PC-9 (cell line): ENCODE data around the gene CXorf51A. TPM values are rescaled to one million over a fixed set of nuclear protein-coding genes. Genes with fewer than 3 reads are reported as not detected.
"Not testable (repeated sequence)": the region's sequence is repeated elsewhere in the genome, so short reads cannot be mapped to it uniquely, and the experiment has no call there.

Source experiments
- Bru-seq: library from RNA; stranded (reverse); fragments of 400-500 nt; gene quantifications from one replicate; lab custom pipeline; 2021; lab: Mats Ljungman, UMichigan
- BruChase-seq, 2 experiments: library from RNA; stranded (reverse); fragments of 400-500 nt; gene quantifications; one replicate each; lab custom pipeline; 2021; lab: Mats Ljungman, UMichigan
- BruUV-seq: library from RNA; stranded (reverse); fragments of 400-500 nt; replicated peaks from 2 replicates; lab custom pipeline; 2021; lab: Mats Ljungman, UMichigan
- CTCF ChIA-PET: fragments of 300-600 bp; sonication (Branson Sonifier 250); formaldehyde crosslinking; loops from one replicate; lab custom pipeline; 2022; ENCODE audit warnings: antibody characterized with exemption; lab: Charles Lee
- POLR2A ChIA-PET: fragments of 300-600 bp; sonication (Branson Sonifier 250); formaldehyde crosslinking; loops from one replicate; lab custom pipeline; 2022; ENCODE audit warnings: antibody characterized with exemption; ENCODE audit not compliant: unreplicated experiment; lab: Charles Lee
- DNase-seq, 2 experiments: peaks; one replicate each; pipeline versions ENCODE4 v3.0.0 to v3.0.0-alpha.2; 2015 to 2022; ENCODE audit warnings: mixed read lengths in 1 of 2
- H2AFZ ChIP-seq: fragments of 200-600 bp; sonication (generic); 2 replicates; pipeline ENCODE4 v1.8.1; 2017; ENCODE audit warnings: antibody characterized with exemption
- H3F3A ChIP-seq: fragments of 200-600 bp; sonication (generic); 2 replicates; pipeline ENCODE4 v1.8.1; 2017; ENCODE audit warnings: antibody characterized with exemption, mild to moderate bottlenecking, low read depth; ENCODE audit not compliant: insufficient read depth
- H3K27ac ChIP-seq: fragments of 200-600 bp; sonication (generic); 2 replicates; pipeline ENCODE4 v1.6.1; 2016; ENCODE audit warnings: mixed run types
- H3K27me3 ChIP-seq: fragments of 200-600 bp; sonication (generic); 2 replicates; pipeline ENCODE4 v1.6.1; 2016; ENCODE audit warnings: low read depth, mixed run types; ENCODE audit not compliant: insufficient read depth
- H3K36me3 ChIP-seq: fragments of 200-600 bp; sonication (generic); 2 replicates; pipeline ENCODE4 v1.6.1; 2016; ENCODE audit warnings: low read depth, mixed run types
- H3K4me1 ChIP-seq: fragments of 200-600 bp; sonication (generic); replicated peaks from 2 replicates; pipeline ENCODE4 v1.6.1; 2016; ENCODE audit warnings: mixed run types; ENCODE audit not compliant: insufficient read depth
- H3K4me2 ChIP-seq: fragments of 200-600 bp; sonication (generic); 2 replicates; pipeline ENCODE4 v1.6.1; 2017; ENCODE audit warnings: mixed run types
- H3K4me3 ChIP-seq: fragments of 200-600 bp; sonication (generic); 2 replicates; pipeline ENCODE4 v1.6.1; 2016; ENCODE audit warnings: mixed run types
- H3K79me2 ChIP-seq: fragments of 200-600 bp; sonication (generic); 2 replicates; pipeline ENCODE4 v1.6.1; 2017; ENCODE audit warnings: low read depth, mixed run types
- H3K9me2 ChIP-seq: fragments of 200-600 bp; sonication (generic); 2 replicates; pipeline ENCODE4 v1.8.1; 2017; ENCODE audit warnings: mild to moderate bottlenecking; ENCODE audit not compliant: insufficient read depth
- H3K9me3 ChIP-seq: fragments of 200-600 bp; sonication (generic); 2 replicates; pipeline ENCODE4 v1.8.1; 2016; ENCODE audit warnings: low read depth; ENCODE audit not compliant: insufficient read depth
- H4K20me1 ChIP-seq: fragments of 200-600 bp; sonication (generic); 2 replicates; pipeline ENCODE4 v1.8.1; 2017; ENCODE audit not compliant: insufficient read depth
- CTCF ChIP-seq: fragments of 200-600 bp; sonication (generic); conservative IDR thresholded peaks from 2 replicates; pipeline ENCODE4 v1.6.1; 2017; ENCODE audit warnings: mixed run types, antibody characterized with exemption, mild to moderate bottlenecking, moderate library complexity
- EZH2 ChIP-seq: fragments of 200-600 bp; sonication (generic); IDR thresholded peaks from 2 replicates; pipeline ENCODE4 v1.8.0; 2017; ENCODE audit warnings: antibody characterized with exemption, low read depth
- intact Hi-C: fragments of 100-400 bp; cut with micrococcal nuclease; formaldehyde crosslinking; loops from one replicate; pipeline ENCODE4 v1.10.0; 2022; ENCODE audit not compliant: unreplicated experiment
- long read RNA-seq: library from polyadenylated mRNA; stranded (forward); transcript quantifications from one replicate; pipeline ENCODE4 v2.0.0, GENCODE V29; 2022
- total RNA-seq: library from RNA; stranded (reverse); gene quantifications from 2 replicates; pipeline ENCODE4 v1.2.3, GENCODE V29; 2021

The CXorf51A gene
- not detected in 2 replicates for total RNA-seq
- not detected for Bru-seq, nascent RNA
- not detected for BruChase-seq, experiment 1, labeled RNA remaining after a 2-hour chase
- BruChase-seq, experiment 2, labeled RNA remaining after a 6-hour chase: not detected
- long read RNA-seq: 0 reads

DNA sequence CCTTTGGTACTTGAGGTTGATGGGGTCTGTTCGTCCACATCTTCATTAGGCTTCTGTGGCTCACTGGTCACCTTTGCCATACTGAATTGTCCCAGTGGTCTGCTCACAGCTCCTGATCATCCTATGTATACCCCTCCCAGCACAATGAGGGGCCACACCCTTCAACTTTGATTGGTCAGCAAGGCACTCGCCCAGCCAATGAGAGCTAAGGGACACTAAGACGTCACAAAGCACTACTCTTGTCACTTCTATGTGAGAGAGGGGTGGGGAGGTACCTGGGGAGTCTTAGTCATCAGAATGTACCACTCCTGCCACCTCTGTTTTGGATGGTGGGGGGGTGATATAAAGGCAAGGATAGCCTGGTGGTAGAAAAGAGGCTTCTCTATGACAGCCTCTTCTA is at the start of gene CXorf51A:
TSS of gene CXorf51A (minus strand) at position 101 of the 400 bp plus-strand sequence. CDS start at position 80, 21 bp downstream.
- H2AFZ ChIP-seq, H3F3A ChIP-seq, H3K79me2 ChIP-seq, DNase-seq, H3K36me3 ChIP-seq, H3K4me2 ChIP-seq, intact Hi-C loops, H3K9me2 ChIP-seq, BruUV-seq, CTCF ChIA-PET, H3K9me3 ChIP-seq, H4K20me1 ChIP-seq, POLR2A ChIA-PET, H3K27ac ChIP-seq, H3K27me3 ChIP-seq, H3K4me1 ChIP-seq, H3K4me3 ChIP-seq: not testable (repeated sequence)

GRCh38 chrX:146863566-146863965 is 49.0 kb upstream of the CXorf51A start:
- Histone ChIP-seq H3K4me3 (no peak overlapping the region), H3K27ac (no peak overlapping the region), H3K9me3 (peaks cover 11% of the 10 kb centered on the region; the same call in 1 of the 2 replicates), H2AFZ (no peak overlapping the region), H3K27me3 (no peaks in the 10 kb centered on the region), H3K9me2 (no peaks in the 10 kb centered on the region), H3K4me2 (no peak overlapping the region), H3K36me3 (no peaks in the 10 kb centered on the region), H3K4me1 (no peaks in the 10 kb centered on the region), H4K20me1 (no peaks in the 10 kb centered on the region), H3K79me2 (no peaks in the 10 kb centered on the region), H3F3A (no peaks in the 10 kb centered on the region)
- intact Hi-C loops: no loop called here
- no peak for DNase-seq
- CTCF ChIA-PET: interaction anchor here (0.6 kb wide), 1 partner anchor 761 kb away, joined by 4 read pairs; no protein-coding TSS in a partner anchor
- BruUV-seq: no TSS peak
- TF ChIP-seq EZH2 (no peak), CTCF (no peak)
- POLR2A ChIA-PET: no interaction called here

- Histone ChIP-seq H2AFZ (no peak overlapping the region), H3K9me3 (no peaks in the 10 kb centered on the region), H3F3A (no peaks in the 10 kb centered on the region), H4K20me1 (no peaks in the 10 kb centered on the region), H3K79me2 (no peaks in the 10 kb centered on the region), H3K27me3 (no peaks in the 10 kb centered on the region), H3K4me1 (no peaks in the 10 kb centered on the region), H3K4me2 (no peak overlapping the region), H3K4me3 (no peak overlapping the region), H3K36me3 (no peaks in the 10 kb centered on the region), H3K9me2 (no peaks in the 10 kb centered on the region), H3K27ac (no peak overlapping the region)
- ChIA-PET POLR2A (no interaction called here), CTCF (no interaction called here)
- DNase-seq: no peak
- intact Hi-C loops: no loop called here
- no TSS peak for BruUV-seq
- TF ChIP-seq EZH2: no peak
- TF ChIP-seq CTCF: no peak
Observed at GRCh38 chrX:146854281-146854680, 39.7 kb upstream of the CXorf51A start.

DNA sequence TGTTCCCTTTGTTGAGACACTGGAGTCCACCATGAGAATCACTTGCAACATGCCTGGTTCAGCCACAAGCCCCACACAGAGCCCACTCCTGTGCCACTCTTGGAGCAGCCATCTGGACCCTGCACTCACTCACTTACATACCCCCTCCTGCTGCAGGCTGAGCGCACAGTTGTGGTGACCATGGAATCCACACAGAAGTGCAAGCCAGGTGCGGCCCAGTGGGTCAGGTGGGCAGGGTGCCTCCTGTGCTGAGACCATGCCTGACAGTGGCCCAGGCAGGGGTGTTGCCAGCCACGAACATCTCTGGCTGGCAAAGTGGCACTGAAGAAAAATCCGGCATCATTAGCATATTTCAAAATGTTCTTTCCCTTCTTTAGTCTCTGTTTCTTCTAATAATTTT is 17.4 kb upstream of the CXorf51A start:
- ChIA-PET CTCF (no interaction called here), POLR2A (no interaction called here)
- H3K27me3 ChIP-seq: no peaks in the 10 kb centered on the region
- intact Hi-C loops: no loop called here
- no peaks in the 10 kb centered on the region for H3K36me3 ChIP-seq
- H3K9me2 ChIP-seq: no peaks in the 10 kb centered on the region; the same call in 1 of the 2 replicates
- H3K9me3 ChIP-seq: no peaks in the 10 kb centered on the region; the same call in 1 of the 2 replicates
- no peak overlapping the region for H3K4me2 ChIP-seq
- BruUV-seq: no TSS peak
- H3K4me1 ChIP-seq: no peaks in the 10 kb centered on the region
- H3K4me3 ChIP-seq: no peak overlapping the region
- H3F3A ChIP-seq: no peaks in the 10 kb centered on the region
- no peaks in the 10 kb centered on the region for H4K20me1 ChIP-seq
- TF ChIP-seq EZH2 (no peak), CTCF (no peak)
- H2AFZ ChIP-seq: no peak overlapping the region
- no peaks in the 10 kb centered on the region for H3K79me2 ChIP-seq
- no peak for DNase-seq
- H3K27ac ChIP-seq: no peak overlapping the region

DNA sequence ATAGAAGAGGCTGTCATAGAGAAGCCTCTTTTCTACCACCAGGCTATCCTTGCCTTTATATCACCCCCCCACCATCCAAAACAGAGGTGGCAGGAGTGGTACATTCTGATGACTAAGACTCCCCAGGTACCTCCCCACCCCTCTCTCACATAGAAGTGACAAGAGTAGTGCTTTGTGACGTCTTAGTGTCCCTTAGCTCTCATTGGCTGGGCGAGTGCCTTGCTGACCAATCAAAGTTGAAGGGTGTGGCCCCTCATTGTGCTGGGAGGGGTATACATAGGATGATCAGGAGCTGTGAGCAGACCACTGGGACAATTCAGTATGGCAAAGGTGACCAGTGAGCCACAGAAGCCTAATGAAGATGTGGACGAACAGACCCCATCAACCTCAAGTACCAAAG is 5.1 kb downstream of the CXorf51A start, which contains the start of gene CXorf51B:
TSS of gene CXorf51B (plus strand) at position 301 of the 400 bp plus-strand sequence. CDS start at position 322, 21 bp downstream.
- CTCF ChIA-PET, H3K27me3 ChIP-seq, intact Hi-C loops, H3K79me2 ChIP-seq, H3F3A ChIP-seq, H2AFZ ChIP-seq, H4K20me1 ChIP-seq, BruUV-seq, H3K9me3 ChIP-seq, DNase-seq, H3K4me3 ChIP-seq, H3K4me2 ChIP-seq, H3K27ac ChIP-seq, H3K4me1 ChIP-seq, H3K36me3 ChIP-seq, H3K9me2 ChIP-seq, POLR2A ChIA-PET: not testable (repeated sequence)
